ENCODE results near the gene LYZ.

Gene LYZ

DNA sequence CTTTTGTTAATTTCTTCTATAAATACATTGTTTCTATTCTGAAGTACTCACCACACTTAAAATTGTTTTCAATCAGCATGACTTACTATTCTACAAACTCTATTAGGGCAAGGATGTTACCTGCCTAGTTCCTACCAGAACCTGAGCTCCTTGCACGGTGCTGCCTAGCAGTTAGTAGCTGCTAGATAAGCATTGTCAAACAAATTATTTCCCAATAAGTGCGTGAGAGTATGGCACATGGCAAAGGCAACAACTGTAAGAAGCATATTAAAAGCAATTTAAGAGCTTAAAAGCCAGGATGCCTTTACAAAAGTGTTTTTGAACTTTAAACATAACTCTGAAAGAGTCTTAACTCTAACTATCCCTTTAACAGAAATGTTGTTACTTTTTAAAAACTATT is 8.2 kb upstream of the LYZ start:
- no peak for DNase-seq

DNA sequence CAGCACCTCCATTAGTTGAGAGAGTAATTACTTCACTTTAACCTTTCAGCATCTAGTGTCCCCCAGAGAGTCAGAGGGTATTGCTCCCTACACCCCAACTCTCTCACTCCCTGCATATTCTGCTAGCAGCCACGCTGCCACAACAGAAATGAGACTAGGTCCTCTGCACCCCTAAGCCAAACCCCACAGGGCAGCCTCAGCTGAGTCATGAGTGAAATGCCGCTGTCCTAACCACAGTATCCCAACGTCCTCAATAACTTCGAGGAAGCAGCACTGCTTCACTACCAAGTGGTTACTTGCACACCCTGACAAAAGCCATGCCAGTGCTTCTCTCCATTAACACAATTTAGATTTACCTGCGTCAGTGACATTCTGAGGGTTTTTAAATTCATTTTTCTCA is 6.9 kb upstream of the LYZ start:
- DNase-seq, result no peak

DNA sequence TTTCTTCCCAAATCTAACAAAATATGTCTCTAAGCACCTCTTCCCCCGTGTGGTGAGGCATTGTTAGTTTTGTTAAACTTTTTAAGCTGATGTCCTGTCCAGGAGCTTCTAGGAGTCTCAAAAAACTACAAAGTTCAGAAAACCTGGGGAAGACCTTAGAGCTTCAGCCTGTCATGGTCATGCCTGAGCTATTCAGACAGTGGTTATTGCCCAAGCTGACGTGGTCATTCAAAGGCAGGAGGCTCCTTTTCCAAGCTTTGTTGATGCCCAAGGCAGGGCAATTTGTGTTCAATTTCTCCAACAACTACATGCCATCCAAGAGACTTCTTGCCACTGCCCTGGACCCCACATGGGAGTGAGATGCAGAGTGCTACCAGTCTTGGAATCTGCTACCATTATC is 5.8 kb upstream of the LYZ start:
- DNase-seq, result no peak

DNA sequence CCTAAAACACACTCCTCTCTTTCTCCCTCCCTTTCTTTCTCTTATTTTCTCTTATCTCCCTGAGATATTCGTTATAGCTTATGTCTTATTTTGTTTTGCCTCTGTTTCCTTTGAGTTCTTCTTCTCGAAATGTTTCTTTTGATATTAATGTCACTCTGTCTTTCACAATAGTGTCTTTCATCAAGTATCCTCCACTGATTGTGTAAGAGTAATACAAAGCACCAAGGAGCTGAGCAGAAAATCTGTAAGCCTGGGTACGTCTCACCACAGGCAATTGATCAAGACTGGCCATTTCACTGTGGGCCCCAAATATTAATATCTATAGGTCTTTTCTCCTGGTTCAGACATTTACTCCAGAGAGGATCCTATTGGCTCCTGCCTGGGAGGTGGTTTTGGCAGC is 4.8 kb upstream of the LYZ start:
- DNase-seq, result no peak

DNA sequence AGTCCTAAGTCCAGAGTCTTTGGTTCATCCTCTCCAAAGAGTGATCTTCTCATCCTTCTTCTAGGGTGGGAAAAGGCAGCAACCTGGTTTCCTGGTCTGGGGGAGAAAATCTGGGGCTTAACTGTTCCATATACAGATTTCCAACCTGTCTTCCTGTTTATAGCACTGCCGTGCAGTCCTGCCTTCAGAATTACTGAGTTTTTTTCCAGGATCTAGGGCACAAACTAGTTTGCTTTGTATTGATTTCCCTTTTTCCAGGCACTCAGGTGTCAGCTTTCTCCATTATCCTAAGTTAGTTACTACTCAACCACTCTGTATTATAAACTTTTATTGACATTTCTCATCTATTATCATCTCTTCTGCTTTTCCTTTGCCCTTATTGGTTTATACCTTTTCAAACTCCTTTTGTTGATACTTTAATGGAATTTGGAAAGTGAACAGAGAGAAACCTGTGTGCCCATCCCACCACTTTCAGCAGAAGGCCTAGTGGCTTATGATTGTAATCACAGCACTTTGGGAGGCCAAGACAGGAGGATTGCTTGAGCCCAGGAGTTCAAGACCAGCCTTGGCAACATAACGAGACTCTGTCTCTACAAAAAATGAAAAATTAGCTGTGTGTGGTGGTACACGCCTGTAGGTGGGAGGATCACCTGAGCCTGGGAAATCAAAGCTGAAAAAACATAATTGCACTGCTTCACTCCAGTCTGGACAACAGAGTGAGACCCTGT is 4.1 kb upstream of the LYZ start:
- DNase-seq, result no peak

DNA sequence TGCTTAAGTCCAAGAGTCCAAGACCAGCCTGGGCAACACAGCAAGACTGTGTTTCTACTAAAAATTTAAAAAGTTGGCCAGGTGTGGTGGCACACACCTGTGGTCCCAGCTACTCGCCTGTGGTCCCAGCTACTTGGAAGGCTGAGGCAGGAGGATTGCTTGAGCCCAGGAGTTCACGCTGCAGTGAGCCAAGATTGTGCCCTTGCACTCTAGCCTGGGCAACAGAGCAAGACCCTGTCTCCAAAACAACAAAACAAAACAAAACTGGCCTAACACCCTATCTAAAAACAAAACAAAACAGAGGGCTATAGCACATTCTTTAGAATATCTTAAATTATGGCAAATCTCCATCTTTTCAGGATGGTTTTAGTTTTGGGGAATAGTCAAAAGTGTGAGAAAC is 3.1 kb upstream of the LYZ start:
- no peak for DNase-seq

DNA sequence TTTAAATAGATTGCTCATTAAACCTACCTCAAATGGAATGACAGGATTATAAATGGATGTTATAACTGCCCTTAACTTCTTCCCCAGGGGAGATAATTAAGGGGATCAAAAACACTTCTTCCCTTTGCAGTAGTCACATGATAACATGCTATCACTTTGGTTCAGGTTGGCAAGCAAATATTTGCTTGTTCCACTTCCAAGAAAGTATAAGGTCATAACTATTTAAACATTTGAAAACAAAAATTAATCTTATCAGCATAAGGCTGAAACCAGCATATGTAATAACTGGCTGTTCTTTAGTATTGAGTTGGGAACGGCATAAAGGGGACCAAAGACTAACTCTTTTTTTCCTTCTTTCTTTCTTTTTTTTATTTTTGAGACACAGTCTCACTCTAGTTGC is 2.4 kb upstream of the LYZ start:
- DNase-seq, result no peak

DNA sequence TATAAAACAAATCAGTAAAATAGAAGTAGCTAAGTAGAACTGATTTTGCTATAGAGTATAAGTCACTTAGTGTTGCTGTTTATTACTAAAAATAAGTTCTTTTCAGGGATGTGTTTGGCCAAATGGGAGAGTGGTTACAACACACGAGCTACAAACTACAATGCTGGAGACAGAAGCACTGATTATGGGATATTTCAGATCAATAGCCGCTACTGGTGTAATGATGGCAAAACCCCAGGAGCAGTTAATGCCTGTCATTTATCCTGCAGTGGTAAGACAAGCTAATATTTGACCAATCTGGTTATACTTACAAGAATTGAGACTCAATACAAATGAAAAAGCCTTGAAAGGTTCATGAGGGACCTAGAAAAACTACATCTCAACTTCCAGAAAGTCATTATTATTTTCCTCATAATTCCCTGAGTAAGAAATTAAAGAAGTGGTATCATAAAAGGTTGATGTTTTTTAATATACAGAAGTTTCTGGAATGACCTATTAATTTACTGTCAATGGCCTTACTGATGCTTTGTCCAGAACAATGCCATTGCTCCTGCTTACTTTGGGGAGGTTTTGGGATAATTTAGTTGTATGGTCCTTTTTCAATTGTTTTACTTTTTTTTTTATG is 1.9 kb downstream of the LYZ start:
- no peak for DNase-seq

DNA sequence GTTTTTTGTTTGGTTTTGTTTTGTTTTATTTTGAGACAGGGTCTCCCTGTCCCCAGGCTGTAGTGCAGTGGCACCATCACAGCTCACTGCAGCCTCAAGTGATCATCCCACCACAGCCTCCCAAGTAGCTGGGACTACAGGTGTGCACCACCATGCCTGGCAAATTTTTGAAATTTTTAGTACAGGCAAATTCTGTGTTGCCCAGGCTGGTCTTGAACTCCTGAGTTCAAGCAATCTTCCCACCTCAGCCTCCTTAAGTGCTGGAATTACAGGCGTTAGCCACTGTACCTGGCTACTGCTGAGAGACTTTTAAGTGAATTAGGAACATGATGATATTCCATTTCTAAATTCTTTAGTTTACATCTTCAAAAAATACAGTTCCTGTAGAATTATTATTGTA is 2.6 kb downstream of the LYZ start:
- no peak for DNase-seq

DNA sequence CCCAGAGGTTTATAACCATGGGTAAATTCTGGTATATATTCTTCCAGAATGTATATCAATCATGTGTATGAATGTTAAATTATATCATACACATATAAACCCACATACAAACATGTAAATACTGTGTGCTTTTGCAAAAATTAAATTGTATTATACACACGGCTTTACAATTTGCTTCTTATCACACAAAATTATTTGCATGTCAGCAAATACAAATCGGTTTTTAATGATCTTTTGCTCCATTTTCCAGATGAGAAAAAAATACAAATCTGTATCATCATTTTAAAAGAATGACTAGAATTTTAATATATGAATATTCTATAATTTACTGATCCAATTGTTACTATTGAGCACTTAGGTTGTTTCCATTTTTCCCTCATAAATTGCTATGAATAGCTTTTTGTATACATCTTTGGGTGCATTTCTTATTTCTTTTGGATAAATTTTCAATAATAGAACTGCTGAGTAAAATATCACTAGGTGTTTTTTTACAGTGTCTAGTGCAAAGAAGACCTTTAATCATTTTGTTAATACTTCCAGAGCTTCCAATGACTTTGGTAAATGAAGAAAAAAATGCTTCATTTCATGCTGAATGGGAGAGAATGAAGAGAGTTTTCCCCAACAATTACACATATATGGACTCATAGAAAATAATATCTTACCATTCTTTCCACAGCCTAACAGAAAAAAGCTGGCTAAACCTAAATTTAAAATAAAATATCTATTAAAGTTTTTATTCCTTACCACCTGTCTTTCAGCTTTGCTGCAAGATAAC is 3.5 kb downstream of the LYZ start:
- DNase-seq, result no peak

DNA sequence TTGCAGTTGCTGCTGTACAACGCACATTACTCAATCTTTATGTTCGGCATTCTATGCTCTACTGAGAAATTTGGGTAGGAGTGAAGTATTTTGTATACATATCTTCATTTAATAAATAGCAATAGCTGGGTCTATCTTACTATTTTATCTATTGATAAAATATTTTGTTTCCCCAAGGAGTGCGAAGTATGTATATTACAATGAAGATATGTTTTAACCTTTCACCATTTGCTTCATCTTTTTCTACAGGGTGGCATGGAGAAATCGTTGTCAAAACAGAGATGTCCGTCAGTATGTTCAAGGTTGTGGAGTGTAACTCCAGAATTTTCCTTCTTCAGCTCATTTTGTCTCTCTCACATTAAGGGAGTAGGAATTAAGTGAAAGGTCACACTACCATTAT is 4.7 kb downstream of the LYZ start:
- no peak for DNase-seq

DNA sequence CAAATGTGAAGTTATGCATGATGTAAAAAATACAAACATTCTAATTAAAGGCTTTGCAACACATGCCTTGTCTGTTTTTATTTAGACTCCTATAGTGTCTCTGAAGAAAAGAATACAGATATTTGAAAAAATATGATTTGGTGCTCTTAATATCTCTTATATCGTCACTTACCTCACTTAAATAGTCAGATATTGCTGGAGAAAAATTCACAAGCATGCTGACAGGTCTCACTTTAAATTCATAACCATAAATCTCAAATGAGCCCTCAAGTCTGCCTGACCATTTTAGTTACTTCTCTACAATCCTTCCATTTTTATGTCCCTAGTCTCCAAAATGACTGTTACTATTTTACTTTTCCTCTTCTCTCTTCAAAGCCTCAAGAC is 6.0 kb downstream of the LYZ start:
- no peak for DNase-seq

DNA sequence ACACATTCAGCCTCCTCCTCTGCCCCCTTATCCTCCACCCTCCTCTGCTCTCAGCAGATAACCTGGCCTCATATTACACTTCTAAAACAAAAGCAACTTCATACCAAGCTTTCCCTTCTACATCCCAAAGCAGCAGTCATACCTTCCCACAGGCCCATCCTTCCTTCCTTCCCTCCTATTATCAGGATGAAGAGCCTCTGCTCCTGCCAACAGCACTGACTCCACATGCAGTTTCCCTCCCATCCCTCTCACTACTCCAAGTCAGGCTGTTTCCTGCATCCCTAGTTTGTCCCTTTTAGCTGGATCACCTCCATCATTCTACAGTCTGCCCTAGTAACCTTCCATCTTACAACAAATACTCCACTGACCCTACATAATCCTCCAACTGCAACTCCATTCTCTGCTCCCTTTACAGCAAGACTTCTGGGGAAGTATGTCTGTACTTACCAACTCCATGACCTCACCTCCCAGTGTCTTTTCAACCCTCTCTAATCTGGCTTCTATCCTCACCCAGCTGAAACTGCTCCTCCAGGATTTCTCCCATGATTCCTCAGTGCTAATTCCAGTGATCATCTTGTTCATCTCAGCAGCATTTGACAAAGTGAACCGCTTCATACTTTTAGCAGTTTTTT is 6.5 kb downstream of the LYZ start:
- DNase-seq, result no peak

DNA sequence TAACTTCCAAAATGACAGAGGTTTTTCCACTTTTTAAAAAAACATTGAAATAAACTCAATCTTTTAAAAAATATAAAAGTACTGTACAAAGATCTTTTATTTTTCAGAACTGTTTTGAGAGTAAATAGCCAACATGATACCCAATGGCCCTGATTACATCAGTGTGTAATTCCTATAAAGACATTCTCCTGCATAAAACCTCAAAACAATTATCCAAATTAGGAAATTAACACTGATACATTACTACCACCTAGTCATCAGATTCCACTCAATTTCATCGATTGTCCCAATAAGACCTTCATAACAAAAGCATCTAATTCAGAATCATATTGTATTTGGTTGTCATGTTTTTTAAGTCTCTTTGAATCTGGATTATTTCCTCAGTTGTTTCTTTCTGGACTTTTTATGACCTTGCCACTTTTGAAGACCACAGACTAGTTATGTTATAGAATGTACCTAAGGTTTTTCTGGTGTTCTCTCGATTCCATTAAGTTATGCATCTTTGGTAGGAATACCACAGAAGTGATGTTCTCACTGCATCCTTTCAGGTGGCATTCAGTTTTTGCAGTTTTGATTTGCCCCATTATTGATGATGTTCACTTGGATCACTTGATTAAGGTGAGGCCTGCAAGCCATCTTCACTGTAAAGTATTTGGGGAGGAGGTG is 7.3 kb downstream of the LYZ start:
- DNase-seq, result no peak

DNA sequence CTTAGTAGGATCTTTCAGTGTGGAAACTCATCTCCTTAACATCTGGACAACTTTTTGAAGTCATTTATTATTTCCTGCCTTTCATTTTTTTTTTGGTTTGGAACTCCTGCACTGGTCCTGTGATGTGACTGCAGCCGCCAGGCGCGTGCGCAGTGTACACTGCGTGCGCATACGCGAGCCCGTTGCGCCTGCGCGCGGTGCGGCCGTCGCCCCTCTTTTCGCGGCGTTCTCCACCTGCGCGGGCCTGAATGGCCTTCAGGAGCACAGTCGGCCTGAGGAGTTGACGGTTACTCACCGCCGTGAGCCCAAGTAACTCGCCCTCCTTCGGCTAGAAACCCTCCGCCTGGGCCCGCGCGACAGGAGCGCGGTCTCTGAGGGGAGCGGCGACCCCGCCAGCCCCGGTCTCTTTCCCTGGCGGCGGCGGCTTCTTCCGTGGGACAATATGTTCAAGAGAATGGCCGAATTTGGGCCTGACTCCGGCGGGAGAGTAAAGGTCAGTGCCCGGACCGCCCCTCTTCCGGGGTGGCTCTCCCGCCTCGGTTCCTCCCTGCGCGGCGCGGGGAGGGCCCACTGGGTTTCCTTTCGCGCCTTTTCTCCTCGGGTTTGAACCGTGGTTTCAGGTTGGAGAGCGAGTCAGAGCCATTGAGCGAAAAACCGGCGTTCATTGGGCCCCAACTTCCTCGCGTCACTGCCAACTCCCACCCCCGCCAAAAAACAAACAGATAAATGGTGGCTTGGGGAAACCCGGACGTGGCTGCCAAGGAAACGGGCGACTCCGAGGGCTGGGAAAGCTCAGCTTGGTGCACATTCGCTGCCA is 11.6 kb downstream of the LYZ start, which contains the start of gene YEATS4:
YEATS4 (plus strand) TSS at position 213 of the 817 bp plus-strand sequence; CDS start at position 443, 230 bp downstream.
- peak; percentile 91 to 93 for DNase-seq

DNA sequence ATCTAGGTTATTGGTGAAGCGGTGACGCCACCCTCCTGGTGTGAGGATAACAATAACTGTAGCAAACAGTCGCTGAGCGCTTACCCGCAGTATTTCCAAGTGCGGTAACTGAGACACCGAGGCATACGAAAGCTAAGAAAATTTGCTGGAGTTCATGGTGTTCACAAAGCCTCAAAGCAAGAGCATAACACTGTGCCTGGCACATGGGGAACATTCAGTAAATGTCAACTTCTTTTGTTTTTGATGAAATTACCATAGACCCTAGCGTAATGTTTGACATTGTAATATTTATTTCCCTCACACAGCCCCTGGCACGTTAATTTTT is 12.1 kb downstream of the LYZ start:
- DNase-seq, result no peak

DNA sequence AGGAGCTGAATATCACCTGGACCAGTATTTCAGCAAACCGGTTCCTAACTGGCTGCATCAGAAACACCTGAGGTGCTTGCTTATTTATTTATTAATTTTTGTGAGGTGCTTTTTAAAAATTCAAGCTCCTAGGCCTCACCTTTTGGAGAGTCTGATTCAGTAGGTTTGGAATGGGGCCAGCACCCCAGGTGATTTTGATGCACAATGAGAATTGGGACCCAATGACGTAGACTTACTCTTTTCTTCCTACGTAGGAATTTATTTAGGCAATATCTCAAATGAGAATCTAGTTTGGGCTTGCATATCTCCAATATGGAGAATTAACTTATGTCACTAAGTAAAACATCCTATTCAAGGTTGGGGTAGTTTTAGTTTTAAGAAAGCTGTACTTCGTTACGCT is 18.6 kb downstream of the LYZ start:
- no peak for DNase-seq

DNA sequence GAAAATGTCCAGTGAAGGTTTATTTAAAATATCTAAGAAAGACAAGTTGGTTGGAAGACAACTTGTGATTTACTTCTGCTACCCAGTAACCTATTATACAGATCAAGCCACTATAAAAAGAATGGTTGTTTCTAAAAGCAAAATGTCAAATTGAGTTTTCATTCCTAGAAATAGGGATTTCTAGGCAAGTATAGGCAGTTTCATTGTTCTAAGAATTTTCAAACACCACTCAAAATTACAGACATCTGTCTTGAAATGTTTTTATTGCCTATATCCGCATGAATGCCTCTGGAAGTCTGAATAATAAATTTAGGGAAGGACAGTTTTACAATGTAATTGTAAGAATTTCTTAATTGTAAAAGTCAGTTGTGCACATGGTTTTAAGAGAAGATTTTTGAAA is 20.0 kb downstream of the LYZ start:
- no peak for DNase-seq

DNA sequence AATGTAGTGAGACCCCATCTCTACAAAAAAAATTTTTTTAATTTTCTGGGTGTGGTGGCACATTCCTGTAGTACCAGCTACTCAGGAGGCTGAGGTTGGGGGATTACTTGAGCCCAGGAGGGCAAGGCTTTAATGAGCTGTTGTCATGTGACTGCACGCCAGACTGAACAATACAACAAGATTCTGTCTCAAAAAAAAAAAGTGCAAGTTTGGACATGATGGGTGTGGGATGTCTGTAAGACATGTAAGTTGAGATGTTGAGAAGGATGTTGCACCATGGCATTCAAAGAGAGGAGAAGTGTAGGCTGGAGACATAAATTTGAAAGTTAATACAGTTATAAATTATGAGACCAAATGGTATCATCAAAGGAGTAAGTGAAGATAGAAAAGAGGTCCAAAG is 34.9 kb downstream of the LYZ start:
- DNase-seq, result no peak

DNA sequence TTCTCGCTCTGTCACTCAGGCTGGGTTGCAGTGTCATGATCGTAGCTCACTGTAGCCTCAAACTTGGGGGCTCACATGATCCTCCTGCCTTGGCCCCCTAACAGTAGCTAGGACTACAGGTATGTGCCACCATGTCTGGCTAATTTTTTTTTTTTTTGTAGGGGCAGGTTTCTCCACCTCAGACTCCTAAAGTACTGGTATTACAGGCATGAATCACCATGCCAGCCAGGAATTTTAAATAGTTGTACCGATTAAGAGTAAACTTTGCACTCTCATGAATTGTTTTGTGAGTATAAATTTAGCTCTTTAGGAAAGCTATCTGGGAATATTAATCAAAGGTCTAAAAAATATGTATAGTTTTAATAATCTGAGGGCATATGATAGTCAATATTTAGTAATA is 36.9 kb downstream of the LYZ start:
- DNase-seq, result no peak

DNA sequence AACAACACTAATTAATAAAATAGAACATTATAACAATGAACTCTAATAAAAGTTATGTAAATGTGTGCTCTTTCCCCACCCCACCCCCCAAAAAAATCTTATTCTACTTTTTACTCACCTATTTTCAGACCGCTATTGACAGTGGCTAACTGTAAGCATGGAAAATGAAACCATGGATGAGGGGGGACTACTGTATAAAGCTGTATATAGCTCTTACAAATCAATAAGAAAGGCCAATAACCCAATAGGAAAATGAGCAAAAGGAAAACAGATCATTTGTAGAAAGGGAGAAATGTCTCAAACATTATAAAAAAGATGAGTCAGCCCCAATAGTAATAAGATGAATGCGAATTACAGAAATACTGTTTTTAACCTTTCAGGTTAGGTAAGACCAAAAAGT is 38.7 kb downstream of the LYZ start:
- DNase-seq, result no peak

DNA sequence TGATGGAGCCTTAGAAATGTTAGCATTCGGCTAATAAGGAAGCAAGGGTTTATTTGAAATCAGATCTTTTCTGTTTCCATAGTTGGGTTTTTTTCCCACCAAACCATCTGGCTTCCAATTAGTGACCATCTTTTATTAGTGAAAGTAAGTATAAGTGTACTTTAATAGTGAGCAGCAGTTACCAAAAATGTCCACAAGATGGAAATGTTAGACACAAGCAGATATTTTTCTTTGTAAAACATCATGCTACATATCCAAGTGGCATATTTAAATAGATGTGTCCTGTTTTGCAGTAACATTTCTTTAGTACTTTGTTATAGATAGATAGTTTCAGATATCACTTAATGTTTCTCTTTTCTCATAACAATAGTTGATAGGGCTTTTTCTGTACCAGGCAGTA is 40.2 kb downstream of the LYZ start:
- DNase-seq, result peak; percentile 36 to 48
